H9 (cell line): Measurements from ENCODE around the gene EPC1. TPM values are rescaled to one million over a fixed set of nuclear protein-coding genes. Genes with fewer than 3 reads are reported as not detected.

Experiments used
- DNase-seq: peaks from one replicate; pipeline ENCODE4 v3.0.0-alpha.2; 2017
- H2AFZ ChIP-seq: one replicate; pipeline ENCODE4 v1.6.1; 2013; ENCODE audit warnings: mild to moderate bottlenecking, low read length, control low read depth, moderate library complexity
- H2AK5ac ChIP-seq: 2 replicates; pipeline ENCODE4 v1.6.1; 2013; ENCODE audit warnings: low read length, control low read depth, mixed read lengths; ENCODE audit not compliant: insufficient read length
- H2BK120ac ChIP-seq: one replicate; pipeline ENCODE4 v1.6.1; 2013; ENCODE audit warnings: low read depth, mild to moderate bottlenecking, low read length, control low read depth, inconsistent platforms; ENCODE audit not compliant: poor library complexity, severe bottlenecking
- H2BK12ac ChIP-seq: 2 replicates; pipeline ENCODE4 v1.6.1; 2013; ENCODE audit warnings: low read length, control low read depth, mixed read lengths, low read depth; ENCODE audit not compliant: insufficient read length
- H2BK15ac ChIP-seq: 2 replicates; pipeline ENCODE4 v1.6.1; 2013; ENCODE audit warnings: low read depth, low read length, control low read depth
- H2BK20ac ChIP-seq: one replicate; pipeline ENCODE4 v1.6.1; 2013; ENCODE audit warnings: low read depth, mild to moderate bottlenecking, low read length, control low read depth, inconsistent platforms; ENCODE audit not compliant: poor library complexity, severe bottlenecking
- H2BK5ac ChIP-seq: 2 replicates; pipeline ENCODE4 v1.6.1; 2013; ENCODE audit warnings: low read length, control low read depth, mixed read lengths; ENCODE audit not compliant: insufficient read length
- H3K14ac ChIP-seq: 2 replicates; pipeline ENCODE4 v1.6.1; 2013; ENCODE audit warnings: low read length, control low read depth; ENCODE audit not compliant: insufficient read depth
- H3K18ac ChIP-seq: 2 replicates; pipeline ENCODE4 v1.6.1; 2013; ENCODE audit warnings: low read depth, mild to moderate bottlenecking, mixed read lengths, low read length, control low read depth; ENCODE audit not compliant: insufficient read length
- H3K23ac ChIP-seq: 2 replicates; pipeline ENCODE4 v1.6.1; 2013; ENCODE audit warnings: low read length, control low read depth, mixed read lengths, low read depth; ENCODE audit not compliant: insufficient read length
- H3K23me2 ChIP-seq: 2 replicates; pipeline ENCODE4 v1.6.1; 2013; ENCODE audit warnings: low read depth, mild to moderate bottlenecking, mixed read lengths, low read length, control low read depth; ENCODE audit not compliant: insufficient read length, poor library complexity, severe bottlenecking
- H3K27ac ChIP-seq: 2 replicates; pipeline ENCODE4 v1.5.1; 2013; ENCODE audit warnings: low read length, control low read depth, mixed read lengths, low read depth; ENCODE audit not compliant: insufficient read length
- H3K27me3 ChIP-seq: 2 replicates; pipeline ENCODE4 v1.6.1; 2013; ENCODE audit warnings: low read length, control low read depth, inconsistent platforms; ENCODE audit not compliant: insufficient read depth
- H3K4ac ChIP-seq: 2 replicates; pipeline ENCODE4 v1.6.1; 2013; ENCODE audit warnings: low read depth, mild to moderate bottlenecking, control low read depth, inconsistent platforms, low read length, moderate library complexity
- H3K4me1 ChIP-seq: 2 replicates; pipeline ENCODE4 v1.6.1; 2013; ENCODE audit warnings: low read length, control low read depth, inconsistent platforms; ENCODE audit not compliant: insufficient read depth
- H3K4me2 ChIP-seq: 2 replicates; pipeline ENCODE4 v1.6.1; 2013; ENCODE audit warnings: low read length, control low read depth, mixed read lengths; ENCODE audit not compliant: insufficient read length, insufficient read depth
- H3K56ac ChIP-seq: 2 replicates; pipeline ENCODE4 v1.6.1; 2013; ENCODE audit warnings: low read depth, mild to moderate bottlenecking, mixed read lengths, low read length, control low read depth; ENCODE audit not compliant: insufficient read length
- H3K79me1 ChIP-seq: 2 replicates; pipeline ENCODE4 v1.6.1; 2013; ENCODE audit warnings: low read depth, mild to moderate bottlenecking, moderate library complexity, low read length, control low read depth, inconsistent platforms; ENCODE audit not compliant: insufficient read depth, poor library complexity, severe bottlenecking
- H3K79me2 ChIP-seq: 2 replicates; pipeline ENCODE4 v1.6.1; 2013; ENCODE audit warnings: low read length, control low read depth, inconsistent platforms; ENCODE audit not compliant: insufficient read depth
- H3K9ac ChIP-seq: 2 replicates; pipeline ENCODE4 v1.6.1; 2013; ENCODE audit warnings: low read length, control low read depth, mixed read lengths; ENCODE audit not compliant: insufficient read length; ENCODE audit errors: extremely low read depth
- H3K9me3 ChIP-seq: one replicate; pipeline ENCODE4 v1.6.1; 2013; ENCODE audit warnings: low read depth, low read length, inconsistent platforms; ENCODE audit not compliant: control insufficient read depth
- H3T11ph ChIP-seq: one replicate; pipeline ENCODE4 v1.6.1; 2013; ENCODE audit warnings: mild to moderate bottlenecking, low read length, control low read depth, inconsistent platforms
- H4K20me1 ChIP-seq: one replicate; pipeline ENCODE4 v1.6.1; 2013; ENCODE audit not compliant: control insufficient read depth, insufficient read length, insufficient read depth
- H4K5ac ChIP-seq: 2 replicates; pipeline ENCODE4 v1.6.1; 2013; ENCODE audit warnings: low read depth, mild to moderate bottlenecking, mixed read lengths, low read length, control low read depth; ENCODE audit not compliant: insufficient read length
- H4K8ac ChIP-seq: replicated peaks from 2 replicates; pipeline ENCODE4 v1.6.1; 2013; ENCODE audit warnings: low read length, control low read depth, mixed read lengths, low read depth; ENCODE audit not compliant: insufficient read length
- H4K91ac ChIP-seq: 2 replicates; pipeline ENCODE4 v1.6.1; 2013; ENCODE audit warnings: low read depth, mild to moderate bottlenecking, moderate library complexity, mixed read lengths, low read length, control low read depth; ENCODE audit not compliant: insufficient read length
- H3K27ac Mint-ChIP-seq, 3 experiments: 2 replicates in 2 of 3; 3 replicates in 1 of 3; pipeline ENCODE4 v1.8.0; 2020 to 2021; ENCODE audit warnings: mixed read lengths in 3 of 3, mild to moderate bottlenecking in 1 of 3, moderate library complexity in 1 of 3
- H3K27me3 Mint-ChIP-seq: 2 replicates; pipeline ENCODE4 v1.8.0; 2021; ENCODE audit warnings: low read depth, mild to moderate bottlenecking, moderate library complexity, mixed read lengths
- H3K36me3 Mint-ChIP-seq, 3 experiments: 2 replicates in 2 of 3; 3 replicates in 1 of 3; pipeline ENCODE4 v1.8.0; 2020 to 2021; ENCODE audit warnings: low read depth in 3 of 3, mixed read lengths in 3 of 3; ENCODE audit not compliant: insufficient read depth in 1 of 3
- H3K4me1 Mint-ChIP-seq, 2 experiments: 2 replicates each; pipeline ENCODE4 v1.8.0; 2020; ENCODE audit warnings: mixed read lengths in 2 of 2
- H3K4me3 Mint-ChIP-seq, 2 experiments: 2 replicates in 1 of 2; 3 replicates in 1 of 2; pipeline ENCODE4 v1.8.0; 2020 to 2021; ENCODE audit warnings: mild to moderate bottlenecking in 2 of 2, mixed read lengths in 2 of 2, moderate library complexity in 1 of 2
- H3K9me3 Mint-ChIP-seq, 2 experiments: 2 replicates in 1 of 2; 3 replicates in 1 of 2; pipeline ENCODE4 v1.8.0; 2020; ENCODE audit warnings: mild to moderate bottlenecking in 2 of 2, mixed read lengths in 2 of 2, moderate library complexity in 1 of 2
- CTCF ChIP-seq: fragments of 200-600 bp; sonication (generic); conservative IDR thresholded peaks from 3 replicates; pipeline ENCODE4 v1.8.0; 2021; ENCODE audit warnings: antibody characterized with exemption, mild to moderate bottlenecking
- WGBS: extraction: QIAGEN DNeasy Blood & Tissue Kit; methylation state at CpG from one replicate; pipeline ENCODE4 v1.1.7; 2013; ENCODE audit warnings: missing lambda C conversion rate, low lambda C conversion rate, mixed read lengths; ENCODE audit not compliant: insufficient read length; ENCODE audit errors: extremely low coverage; 5-methylcytosine and 5-hydroxymethylcytosine counted together
- total RNA-seq: library from RNA; stranded (reverse); gene quantifications from 2 replicates; pipeline ENCODE4 v1.2.1, GENCODE V29; 2021

EPC1 gene
- total RNA-seq, 1 experiment from 2014 or later: 32.5 TPM

- H2BK5ac ChIP-seq: no peak overlapping the region
- peaks cover 4% of the 10 kb centered on the region for H3K79me1 ChIP-seq
- H3K79me2 ChIP-seq: peaks cover 44% of the 10 kb centered on the region; the same call in 1 of the 2 replicates
- no peak overlapping the region for H2BK20ac ChIP-seq
- no peak overlapping the region for H3K4ac ChIP-seq
- no peaks in the 10 kb centered on the region for H3K9me3 Mint-ChIP-seq
- no peak overlapping the region for H3K18ac ChIP-seq
- H3K27ac Mint-ChIP-seq: peak overlapping the region in 1 of 3 experiments; percentile 69; a peak in 3 of 7 replicates
- no peak overlapping the region for H3T11ph ChIP-seq
- H3K4me2 ChIP-seq: no peak overlapping the region
- no peak overlapping the region for H4K5ac ChIP-seq
- H3K9me3 ChIP-seq: no peaks in the 10 kb centered on the region
- no peak overlapping the region for H4K91ac ChIP-seq
- no peak overlapping the region for H2BK120ac ChIP-seq
- H4K20me1 ChIP-seq: no peaks in the 10 kb centered on the region
- no peak overlapping the region for H3K27ac ChIP-seq
- H3K56ac ChIP-seq: no peak overlapping the region
- no peak overlapping the region for H4K8ac ChIP-seq
- no peak for DNase-seq
- no peak overlapping the region for H3K9ac ChIP-seq
- H3K14ac ChIP-seq: no peak overlapping the region
- no peak overlapping the region for H2AFZ ChIP-seq
- H3K36me3 Mint-ChIP-seq: peaks cover 1 to 5% (median 5%) of the 10 kb centered on the region in 3 experiments; a peak in 3 of 7 replicates
- H2BK12ac ChIP-seq: no peak overlapping the region
- no peaks in the 10 kb centered on the region for H3K23me2 ChIP-seq
- peak overlapping the region in 1 of 2 experiments; percentile 7; a peak in 1 of 5 replicates for H3K4me3 Mint-ChIP-seq
- no peaks in the 10 kb centered on the region; the same call in 1 of the 2 replicates for H3K27me3 Mint-ChIP-seq
- H2AK5ac ChIP-seq: no peak overlapping the region
- no peak overlapping the region for H2BK15ac ChIP-seq
- peaks cover 9% of the 10 kb centered on the region; the same call in 1 of the 2 replicates for H3K4me1 ChIP-seq
- no peak overlapping the region for H3K23ac ChIP-seq
- peaks cover 68 to 77% of the 10 kb centered on the region in 2 experiments for H3K4me1 Mint-ChIP-seq
- no CpG with 5 or more reads among the region's 1 CpG for WGBS
- H3K27me3 ChIP-seq: no peaks in the 10 kb centered on the region
- TF ChIP-seq CTCF: no peak
Observed at GRCh38 chr10:32329061-32329460, 17.9 kb downstream of the EPC1 start.
